ENCODE measurements around the gene PCF11.

DNA sequence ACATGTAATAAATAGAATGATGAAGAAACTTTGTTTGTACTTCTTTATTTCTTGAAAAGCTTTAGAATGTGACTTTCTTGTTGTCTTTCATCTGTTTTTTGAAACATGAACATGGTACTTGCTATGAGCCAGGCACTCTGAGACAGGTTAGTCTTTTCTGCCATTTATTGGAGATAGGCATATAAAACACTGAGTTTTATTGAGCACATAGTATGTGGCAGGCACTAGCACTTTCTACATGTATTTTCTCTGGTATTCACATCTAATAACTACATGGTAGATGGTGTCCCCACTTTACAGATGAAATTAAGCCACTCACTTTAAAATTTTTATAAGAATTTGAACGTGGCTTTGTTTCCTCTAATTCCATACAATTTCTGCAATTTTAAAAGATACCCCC, 28.8 kb downstream of the PCF11 start:
- TF ChIP-seq TAF1 (IDR thresholded peaks at IDR 0.05; ENCODE audit: low read depth) = no peak
- no peak for TF ChIP-seq RAD21 (IDR thresholded peaks at IDR 0.05; ENCODE audit: low read depth)
- TF ChIP-seq TCF12 (IDR thresholded peaks at IDR 0.05; ENCODE audit: low read depth) = no peak
- TF ChIP-seq EGR1 (IDR thresholded peaks at IDR 0.05) = no peak
- TF ChIP-seq, protein P1, sequence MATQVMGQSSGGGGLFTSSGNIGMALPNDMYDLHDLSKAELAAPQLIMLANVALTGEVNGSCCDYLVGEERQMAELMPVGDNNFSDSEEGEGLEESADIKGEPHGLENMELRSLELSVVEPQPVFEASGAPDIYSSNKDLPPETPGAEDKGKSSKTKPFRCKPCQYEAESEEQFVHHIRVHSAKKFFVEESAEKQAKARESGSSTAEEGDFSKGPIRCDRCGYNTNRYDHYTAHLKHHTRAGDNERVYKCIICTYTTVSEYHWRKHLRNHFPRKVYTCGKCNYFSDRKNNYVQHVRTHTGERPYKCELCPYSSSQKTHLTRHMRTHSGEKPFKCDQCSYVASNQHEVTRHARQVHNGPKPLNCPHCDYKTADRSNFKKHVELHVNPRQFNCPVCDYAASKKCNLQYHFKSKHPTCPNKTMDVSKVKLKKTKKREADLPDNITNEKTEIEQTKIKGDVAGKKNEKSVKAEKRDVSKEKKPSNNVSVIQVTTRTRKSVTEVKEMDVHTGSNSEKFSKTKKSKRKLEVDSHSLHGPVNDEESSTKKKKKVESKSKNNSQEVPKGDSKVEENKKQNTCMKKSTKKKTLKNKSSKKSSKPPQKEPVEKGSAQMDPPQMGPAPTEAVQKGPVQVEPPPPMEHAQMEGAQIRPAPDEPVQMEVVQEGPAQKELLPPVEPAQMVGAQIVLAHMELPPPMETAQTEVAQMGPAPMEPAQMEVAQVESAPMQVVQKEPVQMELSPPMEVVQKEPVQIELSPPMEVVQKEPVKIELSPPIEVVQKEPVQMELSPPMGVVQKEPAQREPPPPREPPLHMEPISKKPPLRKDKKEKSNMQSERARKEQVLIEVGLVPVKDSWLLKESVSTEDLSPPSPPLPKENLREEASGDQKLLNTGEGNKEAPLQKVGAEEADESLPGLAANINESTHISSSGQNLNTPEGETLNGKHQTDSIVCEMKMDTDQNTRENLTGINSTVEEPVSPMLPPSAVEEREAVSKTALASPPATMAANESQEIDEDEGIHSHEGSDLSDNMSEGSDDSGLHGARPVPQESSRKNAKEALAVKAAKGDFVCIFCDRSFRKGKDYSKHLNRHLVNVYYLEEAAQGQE (IDR thresholded peaks at IDR 0.05; ENCODE audit: low read depth) = no peak
- no peak for TF ChIP-seq NFIC (IDR thresholded peaks at IDR 0.05)
- TF ChIP-seq, protein P2, sequence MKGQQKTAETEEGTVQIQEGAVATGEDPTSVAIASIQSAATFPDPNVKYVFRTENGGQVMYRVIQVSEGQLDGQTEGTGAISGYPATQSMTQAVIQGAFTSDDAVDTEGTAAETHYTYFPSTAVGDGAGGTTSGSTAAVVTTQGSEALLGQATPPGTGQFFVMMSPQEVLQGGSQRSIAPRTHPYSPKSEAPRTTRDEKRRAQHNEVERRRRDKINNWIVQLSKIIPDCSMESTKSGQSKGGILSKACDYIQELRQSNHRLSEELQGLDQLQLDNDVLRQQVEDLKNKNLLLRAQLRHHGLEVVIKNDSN (IDR thresholded peaks at IDR 0.05) = no peak
- no peak for TF ChIP-seq EP300 (IDR thresholded peaks at IDR 0.05; ENCODE audit: borderline replicate concordance)
- TF ChIP-seq, protein P3, sequence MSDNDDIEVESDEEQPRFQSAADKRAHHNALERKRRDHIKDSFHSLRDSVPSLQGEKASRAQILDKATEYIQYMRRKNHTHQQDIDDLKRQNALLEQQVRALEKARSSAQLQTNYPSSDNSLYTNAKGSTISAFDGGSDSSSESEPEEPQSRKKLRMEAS (IDR thresholded peaks at IDR 0.05) = no peak
